Dedifferentiated amniotic fluid mesenchymal stem cell (primary cell): ENCODE measurements around the gene FMN1.

Experiments
- DNase-seq: peaks from one replicate; pipeline ENCODE4 v3.0.0-alpha.2; 2016; ENCODE audit errors: extremely low spot score

FMN1 gene

GRCh38 chr15:33059184-33059583 is 135.3 kb downstream of the FMN1 start:
- peak; percentile 20 for DNase-seq

GRCh38 chr15:33057845-33058244 is 136.7 kb downstream of the FMN1 start:
- no peak for DNase-seq

GRCh38 chr15:33055962-33056361 is 138.6 kb downstream of the FMN1 start:
- no peak for DNase-seq

- DNase-seq, result no peak
Observed at GRCh38 chr15:33051528-33051927, 143.0 kb downstream of the FMN1 start.

- DNase-seq, result no peak
Observed at GRCh38 chr15:33048255-33048654, 146.3 kb downstream of the FMN1 start.

GRCh38 chr15:33047077-33047476 is 147.4 kb downstream of the FMN1 start:
- no peak for DNase-seq

- DNase-seq, result no peak
Observed at GRCh38 chr15:33046329-33046728, 148.2 kb downstream of the FMN1 start.

GRCh38 chr15:33045066-33045810 is 149.3 kb downstream of the FMN1 start:
- peak; percentile 92 for DNase-seq

- no peak for DNase-seq
Observed at GRCh38 chr15:33044598-33044997, 149.9 kb downstream of the FMN1 start.

GRCh38 chr15:33043636-33044035 is 150.9 kb downstream of the FMN1 start:
- no peak for DNase-seq

- no peak for DNase-seq
Observed at GRCh38 chr15:33040496-33040895, 154.0 kb downstream of the FMN1 start.

GRCh38 chr15:33034588-33034987 is 159.9 kb downstream of the FMN1 start:
- no peak for DNase-seq

GRCh38 chr15:33032053-33032452 is 162.5 kb downstream of the FMN1 start:
- DNase-seq, result no peak

- no peak for DNase-seq
Observed at GRCh38 chr15:33031324-33031821, 163.1 kb downstream of the FMN1 start.

GRCh38 chr15:33030315-33030714 is 164.2 kb downstream of the FMN1 start:
- no peak for DNase-seq

GRCh38 chr15:33029109-33029652 is 165.3 kb downstream of the FMN1 start:
- DNase-seq, result no peak

- DNase-seq, result no peak
Observed at GRCh38 chr15:33028495-33028894, 166.0 kb downstream of the FMN1 start.

GRCh38 chr15:33027306-33028035 is 167.0 kb downstream of the FMN1 start:
- DNase-seq, result no peak

- no peak for DNase-seq
Observed at GRCh38 chr15:33026614-33027013, 167.9 kb downstream of the FMN1 start.

- peak; percentile 58 for DNase-seq
Observed at GRCh38 chr15:33022629-33023028, 171.9 kb downstream of the FMN1 start.

- DNase-seq, result peak; percentile 78
Observed at GRCh38 chr15:33021806-33022389, 172.6 kb downstream of the FMN1 start.

- no peak for DNase-seq
Observed at GRCh38 chr15:33019354-33019981, 175.0 kb downstream of the FMN1 start.
